Fibroblast of pulmonary artery (primary cell): ENCODE data around the gene STRBP.

Experiments
- DNase-seq: peaks from one replicate; pipeline ENCODE4 v3.0.0-alpha.2; 2010; ENCODE audit warnings: low read depth
- H3K4me3 ChIP-seq: replicated peaks from 2 replicates; pipeline ENCODE4 v1.5.1; 2011; ENCODE audit warnings: low read depth, mild to moderate bottlenecking, control low read depth, low read length, moderate library complexity
- TF ChIP-seq, protein P1 (sequence below): IDR thresholded peaks from 2 replicates; pipeline ENCODE4 v1.5.1; 2011; ENCODE audit warnings: mild to moderate bottlenecking, control low read depth, low read length, inconsistent platforms; ENCODE audit errors: missing control alignments

The STRBP gene

DNA sequence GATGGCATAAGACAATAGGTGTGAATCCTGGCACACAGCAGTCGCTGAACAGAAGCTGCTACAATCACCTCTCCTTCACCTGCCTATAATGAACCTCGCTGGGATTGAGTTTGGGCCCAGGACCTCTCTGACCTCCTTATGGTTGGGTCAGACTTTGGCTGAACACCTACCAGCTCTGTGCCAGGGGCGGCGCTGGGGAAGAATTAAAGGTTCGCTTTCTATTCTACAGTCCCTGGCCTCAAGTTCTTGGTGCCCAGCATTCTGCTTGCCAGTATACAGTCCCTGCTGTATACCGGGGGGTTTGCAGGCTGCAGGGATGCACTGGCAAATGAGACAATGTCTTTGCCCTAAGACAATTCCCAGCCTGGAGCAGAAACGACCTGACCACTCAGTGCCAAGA, 895 bp upstream of the STRBP start:
- no peak for DNase-seq

GRCh38 chr9:123268199-123268464, 254 bp downstream of the STRBP start:
- TF ChIP-seq, protein P1, sequence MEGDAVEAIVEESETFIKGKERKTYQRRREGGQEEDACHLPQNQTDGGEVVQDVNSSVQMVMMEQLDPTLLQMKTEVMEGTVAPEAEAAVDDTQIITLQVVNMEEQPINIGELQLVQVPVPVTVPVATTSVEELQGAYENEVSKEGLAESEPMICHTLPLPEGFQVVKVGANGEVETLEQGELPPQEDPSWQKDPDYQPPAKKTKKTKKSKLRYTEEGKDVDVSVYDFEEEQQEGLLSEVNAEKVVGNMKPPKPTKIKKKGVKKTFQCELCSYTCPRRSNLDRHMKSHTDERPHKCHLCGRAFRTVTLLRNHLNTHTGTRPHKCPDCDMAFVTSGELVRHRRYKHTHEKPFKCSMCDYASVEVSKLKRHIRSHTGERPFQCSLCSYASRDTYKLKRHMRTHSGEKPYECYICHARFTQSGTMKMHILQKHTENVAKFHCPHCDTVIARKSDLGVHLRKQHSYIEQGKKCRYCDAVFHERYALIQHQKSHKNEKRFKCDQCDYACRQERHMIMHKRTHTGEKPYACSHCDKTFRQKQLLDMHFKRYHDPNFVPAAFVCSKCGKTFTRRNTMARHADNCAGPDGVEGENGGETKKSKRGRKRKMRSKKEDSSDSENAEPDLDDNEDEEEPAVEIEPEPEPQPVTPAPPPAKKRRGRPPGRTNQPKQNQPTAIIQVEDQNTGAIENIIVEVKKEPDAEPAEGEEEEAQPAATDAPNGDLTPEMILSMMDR = no peak
- H3K4me3 ChIP-seq = peak overlapping the region; percentile 60
- peak; percentile 16 for DNase-seq

More for the DNA sequence above, 895 bp upstream of the STRBP start:
- TF ChIP-seq, protein P1 = no peak
- peak overlapping the region; percentile 61 for H3K4me3 ChIP-seq

DNA sequence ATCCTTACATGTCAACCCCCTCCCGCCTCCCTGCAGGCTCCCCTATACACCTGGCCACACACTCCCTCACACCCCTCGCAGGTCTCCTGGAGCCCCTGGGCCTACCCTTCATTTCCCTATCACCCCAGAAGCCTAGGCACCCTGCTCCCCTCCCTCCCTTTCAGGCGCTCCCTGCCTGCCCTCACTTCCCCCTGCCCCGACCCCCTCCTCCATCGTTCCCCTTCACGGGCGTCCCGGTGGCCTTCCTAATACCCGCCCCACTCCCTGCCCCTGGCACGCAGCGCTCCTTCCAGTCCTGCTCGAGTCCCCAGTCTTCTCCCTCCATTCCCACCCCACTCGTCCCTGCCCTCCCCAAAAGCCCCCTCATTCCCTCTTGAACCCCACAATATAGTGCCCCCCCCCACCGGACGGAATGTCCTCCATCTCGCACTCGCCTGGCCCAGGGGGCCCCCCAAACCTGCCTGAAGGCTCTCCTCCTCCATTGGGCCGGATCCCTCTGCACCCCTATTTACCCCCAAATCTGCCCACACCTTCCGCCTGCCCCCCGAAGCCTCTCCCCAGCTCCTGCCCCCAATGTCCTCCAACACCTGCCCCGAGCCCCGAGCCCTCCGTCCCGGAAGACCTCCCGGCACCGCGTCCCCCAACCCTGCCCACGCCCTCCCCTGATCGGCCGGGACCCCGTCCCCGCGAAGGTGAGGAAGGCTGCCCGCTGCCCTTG, 746 bp downstream of the STRBP start:
- no peak for DNase-seq
- TF ChIP-seq, protein P1 = no peak
- H3K4me3 ChIP-seq = peak overlapping the region; percentile 60

DNA sequence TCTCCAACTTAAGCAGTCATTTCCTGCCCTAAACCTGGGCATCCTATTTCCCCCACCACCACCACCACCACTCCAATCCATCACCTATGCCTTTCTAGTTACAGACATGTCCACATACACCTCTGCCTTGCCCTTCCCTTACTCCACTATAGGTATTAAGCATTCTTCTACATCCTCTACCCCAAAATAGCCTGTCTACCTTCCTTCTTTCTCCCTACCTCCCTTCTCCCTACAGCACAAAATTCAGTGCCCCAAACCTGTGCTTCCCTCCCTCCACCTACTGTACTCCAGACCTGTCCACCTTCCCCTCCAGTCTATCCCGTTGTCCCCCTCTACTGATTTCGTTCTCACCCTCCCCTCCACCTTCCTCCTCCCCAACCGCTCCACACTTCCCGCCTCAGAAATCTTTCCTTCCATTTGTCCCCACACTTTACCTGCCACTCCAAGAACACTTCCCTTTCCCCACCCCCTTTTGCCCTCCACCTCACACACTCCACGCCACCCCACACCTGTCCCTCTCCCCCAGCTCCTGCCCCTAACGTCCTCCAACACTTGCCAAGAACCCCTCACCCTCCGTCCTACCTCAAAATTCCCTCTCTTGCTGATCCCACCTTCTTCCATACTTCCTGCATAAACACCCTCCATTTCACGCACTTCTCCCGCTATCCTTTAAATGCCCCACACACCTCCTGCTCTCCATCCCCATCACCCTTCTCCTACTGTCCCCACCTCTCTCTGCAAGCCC, 1.6 kb downstream of the STRBP start:
- no peak for DNase-seq
- TF ChIP-seq, protein P1 = no peak
- no peak overlapping the region for H3K4me3 ChIP-seq

- no peak for DNase-seq
- TF ChIP-seq, protein P1 = no peak
- H3K4me3 ChIP-seq = no peak overlapping the region
Measured at GRCh38 chr9:123265833-123266232, 2.6 kb downstream of the STRBP start.

- no peak for DNase-seq
- no peak overlapping the region for H3K4me3 ChIP-seq
- TF ChIP-seq, protein P1 = no peak
Measured at GRCh38 chr9:123263227-123263626, 5.2 kb downstream of the STRBP start.
